NCI-H345 treated with DMSO at 0.1 percent for 48 hours (cell line): ENCODE results near the gene MXD3.
"Not testable (repeated sequence)": the region's sequence is repeated elsewhere in the genome, so short reads cannot be mapped to it uniquely, and the experiment has no call there.

Experiments
- DNase-seq: peaks from one replicate; lab custom pipeline; 2025; ENCODE audit not compliant: unreplicated experiment; lab: John Stamatoyannopoulos, UW

Gene MXD3

GRCh38 chr5:177343777-177344176 is 32.1 kb upstream of the MXD3 start:
- DNase-seq = no peak

DNA sequence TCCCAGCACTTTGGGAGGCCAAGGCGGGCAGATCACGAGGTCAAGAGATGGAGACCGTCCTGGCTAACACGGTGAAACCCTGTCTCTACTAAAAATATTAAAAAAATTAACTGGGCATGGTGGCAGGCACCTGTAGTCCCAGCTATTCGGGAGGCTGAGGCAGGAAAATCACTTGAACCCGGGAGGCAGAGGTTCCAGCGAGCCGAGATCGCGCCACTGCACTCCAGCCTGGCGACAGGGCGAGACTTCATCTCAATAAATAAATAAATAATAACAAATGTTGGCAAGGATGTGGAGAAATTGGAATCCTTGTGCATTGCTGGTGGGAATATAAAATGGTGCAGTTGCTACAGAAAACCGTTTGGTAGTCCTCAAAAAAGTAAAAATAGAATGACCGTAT is 31.3 kb upstream of the MXD3 start:
- DNase-seq = not testable (repeated sequence)

GRCh38 chr5:177339107-177339638 is 27.5 kb upstream of the MXD3 start:
- DNase-seq = no peak

GRCh38 chr5:177338251-177339106 is 26.8 kb upstream of the MXD3 start:
- no peak for DNase-seq

DNA sequence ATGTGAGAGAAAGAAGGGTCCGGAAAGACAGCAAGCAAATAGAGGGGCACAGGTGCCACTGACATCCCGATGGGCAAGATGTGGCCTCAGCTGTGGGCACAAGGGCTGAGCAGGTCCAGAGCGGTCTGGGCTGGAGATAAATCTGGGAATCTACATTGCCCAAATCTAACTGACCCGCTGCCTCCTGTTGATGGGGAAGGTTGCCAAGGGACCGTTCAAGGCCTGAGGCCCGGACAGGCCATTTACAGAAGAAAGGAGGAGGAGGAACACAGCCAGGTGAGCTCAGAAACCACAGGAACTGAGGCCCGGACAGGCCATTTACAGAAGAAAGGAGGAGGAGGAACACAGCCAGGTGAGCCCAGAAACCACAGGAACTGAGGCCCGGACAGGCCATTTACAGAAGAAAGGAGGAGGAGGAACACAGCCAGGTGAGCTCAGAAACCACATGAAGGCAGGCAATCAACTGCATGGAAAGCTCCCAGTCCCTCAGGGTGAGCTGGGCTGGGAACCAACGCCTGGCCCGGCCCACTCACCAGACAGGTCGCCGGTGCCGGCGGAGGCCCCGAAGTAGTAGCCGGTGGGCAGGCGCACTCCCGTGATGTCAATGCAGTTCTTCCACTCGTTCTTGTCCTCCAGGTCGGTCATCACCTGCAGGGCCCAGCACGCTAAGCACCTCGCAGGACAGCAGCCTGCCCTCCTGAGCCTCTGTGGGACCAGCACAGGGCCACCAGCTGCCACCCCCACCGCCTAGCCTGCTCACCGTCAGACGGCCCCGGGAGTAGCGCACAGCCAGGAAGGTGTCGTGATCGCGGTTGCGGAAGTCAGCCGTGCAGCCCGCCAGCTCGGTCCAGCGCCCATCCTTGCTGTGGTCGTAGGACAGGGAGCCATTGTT is 25.2 kb upstream of the MXD3 start:
- no peak for DNase-seq

DNA sequence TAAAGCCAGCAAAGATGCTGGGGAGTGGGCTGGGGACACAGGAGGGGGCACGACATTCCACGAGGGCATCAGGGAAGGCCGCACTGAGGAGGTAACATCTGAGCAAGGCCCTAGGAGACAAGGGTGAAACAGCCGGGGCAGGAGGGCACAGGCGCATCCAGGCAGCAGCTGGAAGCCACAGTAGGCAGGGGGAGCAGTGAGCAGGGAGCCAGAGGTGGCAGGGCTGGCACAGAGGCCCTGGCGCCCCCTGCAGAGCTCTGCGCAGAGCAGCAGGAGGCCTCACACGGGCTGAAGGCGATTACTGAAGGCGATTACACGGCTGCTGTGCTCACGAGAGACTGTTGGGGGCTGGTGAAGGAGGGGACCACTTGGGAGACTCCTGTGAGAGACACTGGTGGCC is 24.4 kb upstream of the MXD3 start:
- no peak for DNase-seq

- DNase-seq = no peak
These were observed 24.0 kb upstream of the MXD3 start for GRCh38 chr5:177335701-177336065.

GRCh38 chr5:177334781-177335700 is 23.3 kb upstream of the MXD3 start:
- no peak for DNase-seq

DNA sequence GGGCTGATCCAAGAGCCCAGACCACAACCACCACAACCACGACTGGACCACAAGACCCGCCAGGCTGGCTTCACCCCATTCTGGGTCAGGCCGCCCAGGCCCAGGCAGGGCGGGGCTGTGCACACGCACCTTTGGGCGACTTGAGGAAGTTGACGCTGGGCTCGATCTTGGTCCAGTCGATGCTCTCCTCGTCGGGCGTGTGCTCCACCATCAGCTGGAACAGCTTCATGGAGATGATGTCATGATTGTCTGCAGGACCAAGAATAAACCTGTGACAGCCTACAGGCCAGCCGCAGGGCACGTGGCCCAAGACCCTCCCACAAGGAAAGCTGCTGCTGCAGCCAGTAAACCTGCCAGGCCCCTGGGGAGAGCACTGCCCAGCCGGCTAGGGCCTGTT is 22.5 kb upstream of the MXD3 start:
- no peak for DNase-seq

DNA sequence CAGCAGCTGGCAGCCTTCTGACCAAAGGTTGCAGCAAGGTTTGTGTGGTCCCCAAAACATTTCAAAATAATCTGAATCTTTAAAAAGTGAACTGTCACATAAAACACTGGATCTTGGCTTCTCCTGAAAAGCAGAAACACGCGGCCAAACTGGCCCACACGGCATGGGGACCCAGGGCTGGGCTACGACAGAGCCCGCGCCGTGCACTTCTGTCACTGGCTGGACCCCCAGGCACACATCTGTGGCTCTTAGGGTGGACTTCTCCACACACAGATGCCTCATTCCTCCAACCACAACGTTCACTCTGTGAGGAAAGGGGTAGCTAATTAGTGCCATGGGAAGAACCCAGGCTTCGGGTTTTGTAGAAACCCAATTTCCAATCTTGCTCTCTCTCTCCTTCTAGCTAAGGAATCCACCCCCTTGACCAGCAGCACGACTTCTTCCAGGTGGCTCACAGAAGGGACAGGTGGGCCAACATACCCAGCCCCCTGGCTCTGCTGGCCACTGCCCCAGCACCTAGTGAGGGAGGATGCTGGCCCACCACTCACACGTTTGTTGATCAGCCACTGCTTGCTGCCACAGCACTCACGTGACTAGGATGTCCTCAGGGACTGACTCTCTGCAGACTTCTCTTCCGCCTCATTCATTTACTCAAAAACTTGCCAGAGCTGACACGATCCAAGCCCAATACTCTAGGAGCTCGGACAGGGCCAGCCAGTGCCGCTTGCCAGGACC is 21.9 kb upstream of the MXD3 start:
- no peak for DNase-seq

GRCh38 chr5:177332896-177333260 is 21.2 kb upstream of the MXD3 start:
- no peak for DNase-seq

DNA sequence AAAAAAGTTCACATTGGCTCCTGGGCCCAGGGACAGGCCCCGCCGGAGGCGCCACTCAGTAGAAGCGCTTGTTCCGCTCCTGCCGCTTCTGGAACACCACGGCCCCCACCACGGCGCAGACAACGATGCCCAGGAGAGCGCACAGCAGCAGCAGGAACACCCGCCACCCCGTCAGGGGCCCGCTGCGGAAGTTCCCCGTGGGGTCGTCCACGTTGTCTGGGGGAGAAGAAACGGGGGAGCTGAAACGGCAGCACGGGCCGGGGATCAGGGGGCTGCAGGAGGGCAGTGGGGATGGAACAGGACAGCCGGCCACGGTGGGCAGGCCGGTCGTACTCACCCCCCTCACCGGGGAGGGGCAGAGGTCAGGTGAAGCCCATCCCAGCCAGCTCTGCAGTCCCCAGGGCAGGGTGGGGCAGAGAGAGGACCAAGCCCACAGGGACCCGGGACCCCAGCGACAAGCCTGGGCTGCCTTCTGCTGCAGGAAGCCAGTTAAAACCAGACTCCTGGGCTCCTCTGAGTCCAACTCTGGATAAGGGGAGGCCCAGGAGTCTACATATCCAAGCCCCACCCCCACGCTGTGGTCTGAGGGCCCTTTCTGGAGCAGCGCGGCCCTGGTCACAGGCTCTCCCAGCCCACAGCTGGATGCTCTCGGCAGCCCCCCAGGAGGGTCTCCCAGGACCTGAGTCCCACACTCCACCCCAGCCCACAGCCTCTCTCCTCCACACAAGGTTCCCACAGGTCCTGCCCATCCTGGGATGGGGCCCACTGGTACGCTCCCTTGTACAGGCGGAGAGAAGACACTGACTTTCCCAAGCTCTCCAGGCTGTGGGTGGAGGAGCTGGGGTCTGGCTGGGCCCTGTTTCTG is 20.6 kb upstream of the MXD3 start:
- DNase-seq = no peak

- DNase-seq = no peak
These were observed 19.5 kb upstream of the MXD3 start for GRCh38 chr5:177330991-177331842.

DNA sequence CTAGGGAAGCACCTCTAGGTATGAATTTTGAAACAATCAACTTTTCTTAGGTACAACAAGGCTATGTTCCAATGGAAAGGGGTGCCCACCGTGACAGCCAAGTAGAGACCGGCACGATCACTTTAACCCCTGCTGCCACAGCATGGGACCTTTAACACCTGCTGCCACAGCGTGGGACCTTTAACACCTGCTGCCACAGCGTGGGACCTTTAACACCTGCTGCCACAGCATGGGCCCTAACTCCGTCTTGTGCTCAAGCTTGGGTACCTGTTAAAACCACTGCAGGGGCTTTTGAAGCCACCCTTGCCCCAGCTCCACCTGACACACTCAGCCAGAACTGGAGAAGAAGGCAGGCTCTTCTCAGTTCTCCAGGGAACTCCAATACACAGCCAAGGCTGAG is 18.2 kb upstream of the MXD3 start:
- peak; percentile 79 for DNase-seq

- no peak for DNase-seq
These were observed 17.0 kb upstream of the MXD3 start for GRCh38 chr5:177328545-177329231.

GRCh38 chr5:177327539-177328522 is 16.1 kb upstream of the MXD3 start:
- DNase-seq = no peak
